ENCODE data around the gene SRSF6.

SRSF6 gene

GRCh38 chr20:43462660-43463526 lies 5.2 kb downstream of the SRSF6 start:
- 96% methylated on average over 3 of the region's 4 CpGs for WGBS
- H3K36me3 ChIP-seq (ENCODE audit: insufficient read depth, low read length), result peaks cover 77% of the 10 kb centered on the region
- H3K27ac ChIP-seq (ENCODE audit: low read depth, low read length), result no peak overlapping the region
- H3K9ac ChIP-seq (ENCODE audit: low read depth, low read length), result no peak overlapping the region
- H3K9me3 ChIP-seq (ENCODE audit: insufficient read depth, low read depth, low read length), result no peaks in the 10 kb centered on the region
- no peaks in the 10 kb centered on the region for H3K27me3 ChIP-seq (ENCODE audit: insufficient read depth, low read length)
- peaks cover 7% of the 10 kb centered on the region; the same call in 1 of the 2 replicates for H3K4me1 ChIP-seq (ENCODE audit: insufficient read depth, low read length)
- H3K4me3 ChIP-seq (ENCODE audit: low read length), result no peak overlapping the region

GRCh38 chr20:43463527-43464218 lies 6.0 kb downstream of the SRSF6 start:
- H3K4me1 ChIP-seq (ENCODE audit: insufficient read depth, low read length), result peaks cover 7% of the 10 kb centered on the region; the same call in 1 of the 2 replicates
- H3K27me3 ChIP-seq (ENCODE audit: insufficient read depth, low read length), result no peaks in the 10 kb centered on the region
- WGBS, result 96% methylated on average over 3 of the region's 3 CpGs
- no peak overlapping the region for H3K9ac ChIP-seq (ENCODE audit: low read depth, low read length)
- no peak overlapping the region for H3K4me3 ChIP-seq (ENCODE audit: low read length)
- H3K36me3 ChIP-seq (ENCODE audit: insufficient read depth, low read length), result peaks cover 77% of the 10 kb centered on the region
- H3K27ac ChIP-seq (ENCODE audit: low read depth, low read length), result no peak overlapping the region
- H3K9me3 ChIP-seq (ENCODE audit: insufficient read depth, low read depth, low read length), result no peaks in the 10 kb centered on the region

GRCh38 chr20:43464219-43464790 lies 6.6 kb downstream of the SRSF6 start:
- no peak overlapping the region for H3K27ac ChIP-seq (ENCODE audit: low read depth, low read length)
- no peaks in the 10 kb centered on the region for H3K9me3 ChIP-seq (ENCODE audit: insufficient read depth, low read depth, low read length)
- 95% methylated on average over 9 of the region's 9 CpGs for WGBS
- no peak overlapping the region for H3K4me3 ChIP-seq (ENCODE audit: low read length)
- no peak overlapping the region for H3K9ac ChIP-seq (ENCODE audit: low read depth, low read length)
- peaks cover 75% of the 10 kb centered on the region for H3K36me3 ChIP-seq (ENCODE audit: insufficient read depth, low read length)
- H3K27me3 ChIP-seq (ENCODE audit: insufficient read depth, low read length), result no peaks in the 10 kb centered on the region
- peaks cover 3% of the 10 kb centered on the region; the same call in 1 of the 2 replicates for H3K4me1 ChIP-seq (ENCODE audit: insufficient read depth, low read length)

- Histone ChIP-seq H3K27ac (ENCODE audit: low read depth, low read length) (no peak overlapping the region), H3K4me1 (ENCODE audit: insufficient read depth, low read length) (no peaks in the 10 kb centered on the region), H3K9me3 (ENCODE audit: insufficient read depth, low read depth, low read length) (no peaks in the 10 kb centered on the region), H3K4me3 (ENCODE audit: low read length) (no peak overlapping the region), H3K36me3 (ENCODE audit: insufficient read depth, low read length) (peaks cover 66% of the 10 kb centered on the region), H3K9ac (ENCODE audit: low read depth, low read length) (no peak overlapping the region), H3K27me3 (ENCODE audit: insufficient read depth, low read length) (no peaks in the 10 kb centered on the region)
- 92% methylated on average over 2 of the region's 2 CpGs for WGBS
These were observed 7.9 kb downstream of the SRSF6 start for GRCh38 chr20:43465625-43465943.

GRCh38 chr20:43467589-43467988 lies 9.9 kb downstream of the SRSF6 start:
- Histone ChIP-seq H3K9me3 (ENCODE audit: insufficient read depth, low read depth, low read length) (no peaks in the 10 kb centered on the region), H3K27me3 (ENCODE audit: insufficient read depth, low read length) (no peaks in the 10 kb centered on the region), H3K4me1 (ENCODE audit: insufficient read depth, low read length) (no peaks in the 10 kb centered on the region), H3K36me3 (ENCODE audit: insufficient read depth, low read length) (peaks cover 46% of the 10 kb centered on the region), H3K27ac (ENCODE audit: low read depth, low read length) (no peak overlapping the region), H3K4me3 (ENCODE audit: low read length) (no peak overlapping the region), H3K9ac (ENCODE audit: low read depth, low read length) (no peak overlapping the region)
- WGBS, result no CpG with 5 or more reads among the region's 1 CpG

GRCh38 chr20:43472671-43473380 lies 15.1 kb downstream of the SRSF6 start:
- Histone ChIP-seq H3K9ac (ENCODE audit: low read depth, low read length) (no peak overlapping the region), H3K4me3 (ENCODE audit: low read length) (no peak overlapping the region), H3K36me3 (ENCODE audit: insufficient read depth, low read length) (peaks cover 8% of the 10 kb centered on the region; the same call in 1 of the 2 replicates), H3K27ac (ENCODE audit: low read depth, low read length) (no peak overlapping the region), H3K4me1 (ENCODE audit: insufficient read depth, low read length) (no peaks in the 10 kb centered on the region), H3K9me3 (ENCODE audit: insufficient read depth, low read depth, low read length) (no peaks in the 10 kb centered on the region), H3K27me3 (ENCODE audit: insufficient read depth, low read length) (no peaks in the 10 kb centered on the region)
- 96% methylated on average over 7 of the region's 11 CpGs for WGBS

GRCh38 chr20:43473381-43473704 lies 15.6 kb downstream of the SRSF6 start:
- H3K36me3 ChIP-seq (ENCODE audit: insufficient read depth, low read length), result peaks cover 8% of the 10 kb centered on the region; the same call in 1 of the 2 replicates
- H3K9ac ChIP-seq (ENCODE audit: low read depth, low read length), result no peak overlapping the region
- no peaks in the 10 kb centered on the region for H3K9me3 ChIP-seq (ENCODE audit: insufficient read depth, low read depth, low read length)
- H3K27me3 ChIP-seq (ENCODE audit: insufficient read depth, low read length), result no peaks in the 10 kb centered on the region
- no peak overlapping the region for H3K27ac ChIP-seq (ENCODE audit: low read depth, low read length)
- H3K4me3 ChIP-seq (ENCODE audit: low read length), result no peak overlapping the region
- 93% methylated on average over 4 of the region's 4 CpGs for WGBS
- no peaks in the 10 kb centered on the region for H3K4me1 ChIP-seq (ENCODE audit: insufficient read depth, low read length)

- 85% methylated on average over 3 of the region's 3 CpGs for WGBS
These were observed 19.5 kb downstream of the SRSF6 start for GRCh38 chr20:43477193-43477592.

GRCh38 chr20:43477619-43478018 lies 19.9 kb downstream of the SRSF6 start:
- H3K4me3 ChIP-seq (ENCODE audit: low read length), result no peak overlapping the region
- H3K27ac ChIP-seq (ENCODE audit: low read depth, low read length), result no peak overlapping the region
- no peaks in the 10 kb centered on the region for H3K36me3 ChIP-seq (ENCODE audit: insufficient read depth, low read length)
- no peaks in the 10 kb centered on the region for H3K9me3 ChIP-seq (ENCODE audit: insufficient read depth, low read depth, low read length)
- 96% methylated on average over 3 of the region's 4 CpGs for WGBS
- H3K27me3 ChIP-seq (ENCODE audit: insufficient read depth, low read length), result no peaks in the 10 kb centered on the region
- no peaks in the 10 kb centered on the region for H3K4me1 ChIP-seq (ENCODE audit: insufficient read depth, low read length)
- no peak overlapping the region for H3K9ac ChIP-seq (ENCODE audit: low read depth, low read length)

More at GRCh38 chr20:43477193-43477592, 19.5 kb downstream of the SRSF6 start:
- H3K9ac ChIP-seq (ENCODE audit: low read depth, low read length), result no peak overlapping the region
- no peaks in the 10 kb centered on the region for H3K9me3 ChIP-seq (ENCODE audit: insufficient read depth, low read depth, low read length)
- no peak overlapping the region for H3K4me3 ChIP-seq (ENCODE audit: low read length)
- no peaks in the 10 kb centered on the region for H3K36me3 ChIP-seq (ENCODE audit: insufficient read depth, low read length)
- no peaks in the 10 kb centered on the region for H3K4me1 ChIP-seq (ENCODE audit: insufficient read depth, low read length)
- H3K27me3 ChIP-seq (ENCODE audit: insufficient read depth, low read length), result no peaks in the 10 kb centered on the region
- H3K27ac ChIP-seq (ENCODE audit: low read depth, low read length), result no peak overlapping the region

- WGBS, result 92% methylated on average over 2 of the region's 2 CpGs
- H3K9ac ChIP-seq (ENCODE audit: low read depth, low read length), result no peak overlapping the region
- H3K4me1 ChIP-seq (ENCODE audit: insufficient read depth, low read length), result no peaks in the 10 kb centered on the region
- no peak overlapping the region for H3K4me3 ChIP-seq (ENCODE audit: low read length)
- H3K36me3 ChIP-seq (ENCODE audit: insufficient read depth, low read length), result no peaks in the 10 kb centered on the region
- no peak overlapping the region for H3K27ac ChIP-seq (ENCODE audit: low read depth, low read length)
- peaks cover 8% of the 10 kb centered on the region for H3K9me3 ChIP-seq (ENCODE audit: insufficient read depth, low read depth, low read length)
- H3K27me3 ChIP-seq (ENCODE audit: insufficient read depth, low read length), result no peaks in the 10 kb centered on the region
These were observed 32.3 kb downstream of the SRSF6 start for GRCh38 chr20:43490038-43490437.

GRCh38 chr20:43492101-43492500 lies 34.4 kb downstream of the SRSF6 start:
- Histone ChIP-seq H3K9ac (ENCODE audit: low read depth, low read length) (no peak overlapping the region), H3K27ac (ENCODE audit: low read depth, low read length) (no peak overlapping the region)
- WGBS, result 90% methylated on average over 3 of the region's 3 CpGs

More at GRCh38 chr20:43492101-43492500, 34.4 kb downstream of the SRSF6 start:
- H3K27me3 ChIP-seq (ENCODE audit: insufficient read depth, low read length), result no peaks in the 10 kb centered on the region
- no peaks in the 10 kb centered on the region for H3K9me3 ChIP-seq (ENCODE audit: insufficient read depth, low read depth, low read length)
- H3K4me3 ChIP-seq (ENCODE audit: low read length), result no peak overlapping the region
- no peaks in the 10 kb centered on the region for H3K36me3 ChIP-seq (ENCODE audit: insufficient read depth, low read length)
- H3K4me1 ChIP-seq (ENCODE audit: insufficient read depth, low read length), result no peaks in the 10 kb centered on the region

Measured in HUES64 (cell line).